Endothelial cell of umbilical vein (primary cell): Measurements from ENCODE around the gene RNF25. TPM values are rescaled to one million over a fixed set of nuclear protein-coding genes. Genes with fewer than 3 reads are reported as not detected.

ENCODE experiments used
- BruUV-seq: library from RNA; stranded (reverse); fragments of 400-500 nt; replicated peaks from 2 replicates; lab custom pipeline; 2021; lab: Mats Ljungman, UMichigan
- CTCF ChIA-PET: fragments of 300-600, 350-600 bp; sonication (Branson Sonifier 250); formaldehyde crosslinking; loops from one replicate; lab custom pipeline; 2021; ENCODE audit warnings: antibody characterized with exemption, inconsistent platforms; lab: Charles Lee
- POLR2A ChIA-PET: fragments of 300-600, 350-600 bp; sonication (Branson Sonifier 250); formaldehyde crosslinking; loops from one replicate; lab custom pipeline; 2021; ENCODE audit warnings: antibody characterized with exemption, inconsistent platforms; lab: Charles Lee
- DNase-seq: peaks from one replicate; pipeline ENCODE4 v3.0.0-alpha.2; 2011; ENCODE audit warnings: low read depth, low spot score
- FAIRE-seq: peaks from 2 replicates; lab custom pipeline; 2011; peaks lifted over from hg19 to GRCh38; lab: Jason Lieb, UNC
- H2AFZ ChIP-seq: 2 replicates; pipeline ENCODE4 v1.6.0; 2012; ENCODE audit warnings: low read depth, low read length, control low read depth, inconsistent platforms
- H3K27ac ChIP-seq: 2 replicates; pipeline ENCODE4 v1.5.1; 2011; ENCODE audit warnings: low read depth, mild to moderate bottlenecking, control low read depth, low read length, moderate library complexity; ENCODE audit not compliant: insufficient read depth
- H3K27me3 ChIP-seq, 2 experiments: 2 replicates each; pipeline versions ENCODE4 v1.6.0 to v1.6.1; 2011; ENCODE audit warnings: low read length in 2 of 2, mixed read lengths in 1 of 2; ENCODE audit not compliant: control insufficient read depth in 2 of 2, insufficient read depth in 2 of 2
- H3K36me3 ChIP-seq, 2 experiments: 2 replicates in 1 of 2; 3 replicates in 1 of 2; pipeline ENCODE4 v1.5.1; 2011; ENCODE audit warnings: low read length in 2 of 2, mild to moderate bottlenecking in 1 of 2, moderate library complexity in 1 of 2; ENCODE audit not compliant: control insufficient read depth in 2 of 2, insufficient read depth in 2 of 2; ENCODE audit errors: extremely low read depth in 1 of 2
- H3K4me1 ChIP-seq: 3 replicates; pipeline ENCODE4 v1.5.1; 2011; ENCODE audit warnings: mild to moderate bottlenecking, low read length; ENCODE audit not compliant: control insufficient read depth, insufficient read depth; ENCODE audit errors: extremely low read depth
- H3K4me2 ChIP-seq: 2 replicates; pipeline ENCODE4 v1.6.1; 2011; ENCODE audit warnings: low read length, control low read depth, mixed read lengths; ENCODE audit not compliant: insufficient read depth
- H3K4me3 ChIP-seq, 3 experiments: fragments of 200-600 bp in 1 of 3; sonication (generic), shearing (Covaris generic) in 1 of 3; replicated peaks in 1 of 3; 2 replicates each; pipeline ENCODE4 v1.5.1; 2011 to 2016; ENCODE audit warnings: control low read depth in 3 of 3, low read length in 3 of 3, mild to moderate bottlenecking in 2 of 3, inconsistent platforms in 1 of 3, low read depth in 1 of 3, moderate library complexity in 1 of 3; ENCODE audit not compliant: insufficient read depth in 1 of 3
- H3K79me2 ChIP-seq: 2 replicates; pipeline ENCODE4 v1.6.0; 2012; ENCODE audit warnings: low read length, inconsistent platforms; ENCODE audit not compliant: control insufficient read depth, insufficient read depth
- H3K9ac ChIP-seq: replicated peaks from 2 replicates; pipeline ENCODE3; 2011; ENCODE audit warnings: low read length, control low read depth; ENCODE audit not compliant: insufficient read depth; ENCODE audit errors: extremely low read depth
- H3K9me1 ChIP-seq: replicated peaks from 3 replicates; pipeline ENCODE4 v1.6.0; 2011; ENCODE audit warnings: mild to moderate bottlenecking, low read length; ENCODE audit not compliant: control insufficient read depth, insufficient read depth; ENCODE audit errors: extremely low read depth
- H3K9me3 ChIP-seq: replicated peaks from 2 replicates; pipeline ENCODE4 v1.5.1; 2012; ENCODE audit warnings: low read length, inconsistent platforms; ENCODE audit not compliant: control insufficient read depth, insufficient read depth
- H4K20me1 ChIP-seq: replicated peaks from 2 replicates; pipeline ENCODE3; 2011; ENCODE audit warnings: mild to moderate bottlenecking, low read length; ENCODE audit not compliant: control insufficient read depth, insufficient read depth; ENCODE audit errors: extremely low read depth
- EZH2 ChIP-seq: IDR thresholded peaks from 2 replicates; pipeline ENCODE4 v1.6.1; 2012; ENCODE audit warnings: borderline replicate concordance, low read depth, mild to moderate bottlenecking, moderate library complexity, low read length, inconsistent platforms; ENCODE audit not compliant: severe bottlenecking
- FOS ChIP-seq: IDR thresholded peaks from 2 replicates; pipeline ENCODE4 v1.6.1; 2011; ENCODE audit warnings: mild to moderate bottlenecking, low read length, moderate library complexity, borderline replicate concordance; ENCODE audit not compliant: insufficient read depth
- GATA2 ChIP-seq: IDR thresholded peaks from 2 replicates; pipeline ENCODE4 v1.7.0; 2011; ENCODE audit warnings: low read depth, mild to moderate bottlenecking, moderate library complexity, mixed read lengths, low read length; ENCODE audit not compliant: insufficient read length, insufficient read depth
- JUN ChIP-seq: IDR thresholded peaks from 2 replicates; pipeline ENCODE4 v1.6.1; 2011; ENCODE audit warnings: borderline replicate concordance, low read depth; ENCODE audit not compliant: insufficient read length, insufficient read depth
- MYC ChIP-seq: IDR thresholded peaks from one replicate; pipeline ENCODE4 v1.6.1; 2011; ENCODE audit warnings: mild to moderate bottlenecking, low read depth, low read length
- POLR2A ChIP-seq: IDR thresholded peaks from 2 replicates; pipeline ENCODE4 v1.6.1; 2012; ENCODE audit warnings: low read depth, mild to moderate bottlenecking, control low read depth, low read length
- POLR2AphosphoS5 ChIP-seq: IDR thresholded peaks from 2 replicates; pipeline ENCODE4 v1.6.1; 2012; ENCODE audit warnings: low read depth, mild to moderate bottlenecking, control low read depth, low read length, moderate library complexity; ENCODE audit not compliant: insufficient read depth
- dilution Hi-C: fragments of 300-500 bp; cut with MboI; formaldehyde crosslinking; loops from one replicate; pipeline ENCODE4 v1.15.0; 2019; ENCODE audit warnings: low sequenced_read_pairs; ENCODE audit not compliant: extremely low pct_ligation_motif_present
- intact Hi-C: fragments of 100-400 bp; cut with micrococcal nuclease; formaldehyde crosslinking; loops from one replicate; pipeline ENCODE4 v1.10.0; 2022
- polyA plus RNA-seq, 4 experiments: library from polyadenylated mRNA; depleted of rRNA in 3 of 4; stranded (reverse) in 3 of 4; unstranded in 1 of 4; fragments of >200 nt; gene quantifications; 2 replicates each; pipeline versions ENCODE4 v1.2.1 to v1.2.3, GENCODE V29; 2011 to 2012; ENCODE audit warnings: missing spikeins in 1 of 4
- total RNA-seq: library from RNA; stranded (reverse); gene quantifications from 2 replicates; pipeline ENCODE4 v1.2.3, GENCODE V29; 2021
- TF ChIP-seq, protein P1 (sequence below), 2 donors: IDR thresholded peaks; 1 replicate in 1 of 2; 2 replicates in 1 of 2; pipeline ENCODE4 v1.5.1; 2011; ENCODE audit warnings: low read length in 2 of 2, mild to moderate bottlenecking in 2 of 2, moderate library complexity in 2 of 2, control low read depth in 1 of 2, inconsistent platforms in 1 of 2, low read depth in 1 of 2; ENCODE audit not compliant: insufficient read depth in 1 of 2; ENCODE audit errors: extremely low read depth in 1 of 2
- TF ChIP-seq, protein P2 (sequence below): IDR thresholded peaks from 2 replicates; pipeline ENCODE4 v1.6.1; 2011; ENCODE audit not compliant: insufficient read depth, insufficient read length

RNF25 gene
- total and polyA plus RNA-seq, 2 donors (not counting 3 experiments of a cell fraction or from before 2014, with no cell fraction given) = 38.2 to 61.1 TPM

DNA sequence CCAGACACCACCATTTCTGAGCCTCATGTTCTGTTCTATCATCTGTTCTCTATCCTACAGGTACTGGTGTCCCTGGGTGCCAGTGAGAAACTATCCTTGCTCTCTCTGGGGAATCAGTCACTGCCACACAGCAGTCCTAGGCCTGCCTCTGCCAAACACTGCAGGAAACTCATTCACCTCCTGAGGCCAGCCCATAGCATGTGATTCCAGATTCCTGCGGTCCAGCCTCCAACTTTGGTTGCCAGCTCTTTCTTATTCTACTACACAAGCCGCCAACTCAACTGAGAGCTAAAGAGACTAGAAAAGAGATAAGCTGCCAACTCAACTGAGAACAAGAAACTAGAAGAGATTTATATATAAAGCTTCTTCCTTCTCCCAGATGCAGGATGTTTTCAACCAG, 30.0 kb upstream of the RNF25 start:
- no peak for TF ChIP-seq FOS
- no peak for TF ChIP-seq GATA2
- TF ChIP-seq JUN = no peak
- TF ChIP-seq, protein P1, sequence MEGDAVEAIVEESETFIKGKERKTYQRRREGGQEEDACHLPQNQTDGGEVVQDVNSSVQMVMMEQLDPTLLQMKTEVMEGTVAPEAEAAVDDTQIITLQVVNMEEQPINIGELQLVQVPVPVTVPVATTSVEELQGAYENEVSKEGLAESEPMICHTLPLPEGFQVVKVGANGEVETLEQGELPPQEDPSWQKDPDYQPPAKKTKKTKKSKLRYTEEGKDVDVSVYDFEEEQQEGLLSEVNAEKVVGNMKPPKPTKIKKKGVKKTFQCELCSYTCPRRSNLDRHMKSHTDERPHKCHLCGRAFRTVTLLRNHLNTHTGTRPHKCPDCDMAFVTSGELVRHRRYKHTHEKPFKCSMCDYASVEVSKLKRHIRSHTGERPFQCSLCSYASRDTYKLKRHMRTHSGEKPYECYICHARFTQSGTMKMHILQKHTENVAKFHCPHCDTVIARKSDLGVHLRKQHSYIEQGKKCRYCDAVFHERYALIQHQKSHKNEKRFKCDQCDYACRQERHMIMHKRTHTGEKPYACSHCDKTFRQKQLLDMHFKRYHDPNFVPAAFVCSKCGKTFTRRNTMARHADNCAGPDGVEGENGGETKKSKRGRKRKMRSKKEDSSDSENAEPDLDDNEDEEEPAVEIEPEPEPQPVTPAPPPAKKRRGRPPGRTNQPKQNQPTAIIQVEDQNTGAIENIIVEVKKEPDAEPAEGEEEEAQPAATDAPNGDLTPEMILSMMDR (IDR thresholded peaks at IDR 0.05; ENCODE audit: extremely low read depth in 1 of 2, insufficient read depth in 1 of 2, low read depth in 1 of 2, low read length in 2 of 2) = no peak
- TF ChIP-seq POLR2A = no peak
- TF ChIP-seq, protein P2, sequence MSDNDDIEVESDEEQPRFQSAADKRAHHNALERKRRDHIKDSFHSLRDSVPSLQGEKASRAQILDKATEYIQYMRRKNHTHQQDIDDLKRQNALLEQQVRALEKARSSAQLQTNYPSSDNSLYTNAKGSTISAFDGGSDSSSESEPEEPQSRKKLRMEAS = no peak
- no peak for TF ChIP-seq MYC
- TF ChIP-seq POLR2AphosphoS5 = no peak
- TF ChIP-seq EZH2 = no peak
- Histone ChIP-seq H3K27ac (no peak overlapping the region), H2AFZ (no peak overlapping the region), H3K79me2 (no peaks in the 10 kb centered on the region), H3K36me3 (peaks cover 0 to 6% of the 10 kb centered on the region in 2 experiments), H3K27me3 (no peaks in the 10 kb centered on the region), H3K4me1 (no peaks in the 10 kb centered on the region), H3K9me3 (no peaks in the 10 kb centered on the region), H3K4me3 (no peak overlapping the region), H4K20me1 (no peaks in the 10 kb centered on the region), H3K9me1 (no peaks in the 10 kb centered on the region), H3K4me2 (no peak overlapping the region), H3K9ac (no peak overlapping the region)
- no TSS peak for BruUV-seq
- intact Hi-C loops = no loop called here
- no peak for FAIRE-seq
- ChIA-PET POLR2A (no interaction called here), CTCF (interaction anchor here (2.4 to 3.5 kb wide), 3 partner anchors 9 to 146 kb away, joined by 16 read pairs; partner anchors contain the start of gene TTLL4)
- dilution Hi-C loops = no loop called here
- DNase-seq = no peak
